Stimulated activated naive CD8-positive, alpha-beta T cell treated with anti-CD3 and anti-CD28 coated beads, Interleukin-15, Interleukin-2, amounts not matched to agents 100 ng/mL and 50 ng/mL, for 24 hours (primary cell): ENCODE measurements around the gene HM13.
"Not testable (repeated sequence)": the region's sequence is repeated elsewhere in the genome, so short reads cannot be mapped to it uniquely, and the experiment has no call there.

Source experiments
- H3K27ac Mint-ChIP-seq: one replicate; pipeline ENCODE4 v1.8.0; 2021; ENCODE audit warnings: mild to moderate bottlenecking, mixed read lengths
- H3K27me3 Mint-ChIP-seq: one replicate; pipeline ENCODE4 v1.8.0; 2021; ENCODE audit warnings: mixed read lengths
- H3K36me3 Mint-ChIP-seq: one replicate; pipeline ENCODE4 v1.8.0; 2021; ENCODE audit warnings: low read depth, mixed read lengths
- H3K4me1 Mint-ChIP-seq: one replicate; pipeline ENCODE4 v1.8.0; 2021; ENCODE audit warnings: low read depth, mixed read lengths
- H3K4me3 Mint-ChIP-seq: one replicate; pipeline ENCODE4 v1.8.0; 2021; ENCODE audit warnings: mild to moderate bottlenecking, mixed read lengths
- H3K9me3 Mint-ChIP-seq: one replicate; pipeline ENCODE4 v1.8.0; 2021; ENCODE audit warnings: mixed read lengths

HM13 gene

GRCh38 chr20:31489152-31489551, 25.1 kb upstream of the HM13 start:
- Mint-ChIP-seq H3K4me3 (no peak overlapping the region), H3K27ac (no peak overlapping the region), H3K36me3 (no peaks in the 10 kb centered on the region), H3K9me3 (no peaks in the 10 kb centered on the region), H3K27me3 (peaks cover 29% of the 10 kb centered on the region), H3K4me1 (peaks cover 21% of the 10 kb centered on the region)

DNA sequence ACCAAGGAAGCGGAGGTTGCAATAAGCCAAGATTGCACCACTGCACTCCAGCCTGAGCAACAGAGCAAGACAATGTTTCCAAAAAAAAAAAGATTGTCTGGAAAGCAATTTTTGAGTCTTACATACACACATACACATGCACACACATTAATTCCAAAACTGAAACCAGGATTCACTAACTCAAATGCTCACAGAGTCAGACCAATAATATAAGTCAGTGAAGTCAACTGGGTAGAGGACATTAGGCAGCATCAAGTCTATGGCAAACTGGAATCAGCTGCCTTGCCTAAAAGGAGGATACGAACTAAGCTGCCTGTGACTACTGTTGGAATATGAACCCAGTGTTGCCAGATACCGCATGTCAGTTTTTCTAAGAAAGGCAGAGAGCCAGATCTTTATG, 23.5 kb upstream of the HM13 start:
- Mint-ChIP-seq H3K27ac (no peak overlapping the region), H3K4me3 (no peak overlapping the region), H3K27me3 (peaks cover 34% of the 10 kb centered on the region), H3K9me3 (no peaks in the 10 kb centered on the region), H3K4me1 (peaks cover 9% of the 10 kb centered on the region), H3K36me3 (no peaks in the 10 kb centered on the region)

GRCh38 chr20:31494131-31494530, 20.1 kb upstream of the HM13 start:
- Mint-ChIP-seq H3K9me3 (no peaks in the 10 kb centered on the region), H3K27me3 (peaks cover 29% of the 10 kb centered on the region), H3K4me1 (no peaks in the 10 kb centered on the region), H3K4me3 (no peak overlapping the region), H3K27ac (no peak overlapping the region), H3K36me3 (no peaks in the 10 kb centered on the region)

- no peaks in the 10 kb centered on the region for H3K9me3 Mint-ChIP-seq
- H3K27me3 Mint-ChIP-seq = peaks cover 25% of the 10 kb centered on the region
- no peak overlapping the region for H3K27ac Mint-ChIP-seq
- H3K36me3 Mint-ChIP-seq = no peaks in the 10 kb centered on the region
- no peak overlapping the region for H3K4me3 Mint-ChIP-seq
- no peaks in the 10 kb centered on the region for H3K4me1 Mint-ChIP-seq
Measured at GRCh38 chr20:31496761-31497295, 17.4 kb upstream of the HM13 start.

DNA sequence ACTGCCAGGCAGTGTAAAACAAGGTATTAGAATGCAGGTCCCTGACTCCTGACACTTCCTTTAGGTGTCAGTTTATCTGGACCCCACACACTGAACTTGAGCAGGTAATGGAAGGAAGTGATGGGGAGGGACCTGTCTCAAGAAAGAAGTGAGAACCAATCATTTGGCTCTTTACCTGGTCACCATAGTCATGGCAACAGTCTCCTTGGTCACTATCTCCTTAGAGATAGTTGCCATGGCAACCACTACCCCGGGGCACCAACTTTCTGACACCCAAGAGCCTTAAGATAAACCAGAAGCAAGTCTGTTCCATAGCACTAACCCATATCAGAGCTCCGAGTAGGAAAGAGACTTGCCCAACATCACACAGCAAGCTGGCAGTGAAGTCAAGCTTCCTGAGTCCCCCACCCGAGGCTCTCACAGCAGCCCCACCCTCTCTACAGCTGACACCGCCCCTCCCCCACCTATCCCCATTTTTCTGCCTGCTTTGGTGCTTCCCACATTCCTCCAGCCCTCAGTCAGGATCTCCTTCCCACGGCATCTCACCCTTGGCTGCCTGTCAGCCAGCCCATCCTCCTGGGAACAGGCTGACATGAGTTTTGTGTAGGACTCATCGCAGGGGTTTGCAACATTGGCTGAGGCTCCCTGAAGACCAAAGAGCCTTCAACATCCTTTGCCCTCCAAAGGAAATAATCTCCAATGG, 16.3 kb upstream of the HM13 start:
- H3K4me1 Mint-ChIP-seq = no peaks in the 10 kb centered on the region
- no peak overlapping the region for H3K27ac Mint-ChIP-seq
- no peak overlapping the region for H3K4me3 Mint-ChIP-seq
- no peaks in the 10 kb centered on the region for H3K9me3 Mint-ChIP-seq
- H3K27me3 Mint-ChIP-seq = peaks cover 25% of the 10 kb centered on the region
- no peaks in the 10 kb centered on the region for H3K36me3 Mint-ChIP-seq

DNA sequence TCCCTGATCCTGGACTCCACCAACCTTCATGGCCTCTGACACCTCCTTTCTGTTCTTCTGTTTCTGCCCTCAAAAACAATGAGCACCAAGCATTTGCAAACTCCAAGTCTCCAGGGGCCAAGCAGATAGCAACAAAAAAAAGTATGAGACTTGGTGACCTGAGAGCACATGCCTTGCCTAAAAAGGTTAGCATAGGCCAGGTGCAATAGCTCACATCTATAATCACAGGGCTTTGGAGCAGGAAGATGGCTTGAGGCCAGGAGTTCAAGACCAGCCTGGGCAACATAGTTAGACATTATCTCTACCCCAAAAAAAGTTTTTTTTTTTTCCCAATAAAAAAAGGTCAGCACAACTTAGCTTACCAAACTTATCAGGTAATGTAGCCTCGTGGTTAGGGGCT, 13.7 kb upstream of the HM13 start:
- Mint-ChIP-seq H3K27ac (no peak overlapping the region), H3K36me3 (no peaks in the 10 kb centered on the region), H3K4me1 (no peaks in the 10 kb centered on the region), H3K9me3 (no peaks in the 10 kb centered on the region), H3K27me3 (peaks cover 16% of the 10 kb centered on the region), H3K4me3 (no peak overlapping the region)

GRCh38 chr20:31502884-31503673, 11.2 kb upstream of the HM13 start:
- not testable (repeated sequence) for H3K4me3 Mint-ChIP-seq, H3K4me1 Mint-ChIP-seq, H3K27me3 Mint-ChIP-seq, H3K9me3 Mint-ChIP-seq, H3K36me3 Mint-ChIP-seq, H3K27ac Mint-ChIP-seq

GRCh38 chr20:31505903-31506302, 8.3 kb upstream of the HM13 start:
- no peak overlapping the region for H3K4me3 Mint-ChIP-seq
- no peaks in the 10 kb centered on the region for H3K4me1 Mint-ChIP-seq
- H3K36me3 Mint-ChIP-seq = no peaks in the 10 kb centered on the region
- peaks cover 15% of the 10 kb centered on the region for H3K27me3 Mint-ChIP-seq
- H3K9me3 Mint-ChIP-seq = no peaks in the 10 kb centered on the region
- H3K27ac Mint-ChIP-seq = no peak overlapping the region

- H3K4me1 Mint-ChIP-seq = no peaks in the 10 kb centered on the region
- H3K27ac Mint-ChIP-seq = no peak overlapping the region
- H3K9me3 Mint-ChIP-seq = no peaks in the 10 kb centered on the region
- H3K36me3 Mint-ChIP-seq = no peaks in the 10 kb centered on the region
- no peak overlapping the region for H3K4me3 Mint-ChIP-seq
- H3K27me3 Mint-ChIP-seq = peaks cover 15% of the 10 kb centered on the region
Measured at GRCh38 chr20:31508517-31509244, 5.6 kb upstream of the HM13 start.

DNA sequence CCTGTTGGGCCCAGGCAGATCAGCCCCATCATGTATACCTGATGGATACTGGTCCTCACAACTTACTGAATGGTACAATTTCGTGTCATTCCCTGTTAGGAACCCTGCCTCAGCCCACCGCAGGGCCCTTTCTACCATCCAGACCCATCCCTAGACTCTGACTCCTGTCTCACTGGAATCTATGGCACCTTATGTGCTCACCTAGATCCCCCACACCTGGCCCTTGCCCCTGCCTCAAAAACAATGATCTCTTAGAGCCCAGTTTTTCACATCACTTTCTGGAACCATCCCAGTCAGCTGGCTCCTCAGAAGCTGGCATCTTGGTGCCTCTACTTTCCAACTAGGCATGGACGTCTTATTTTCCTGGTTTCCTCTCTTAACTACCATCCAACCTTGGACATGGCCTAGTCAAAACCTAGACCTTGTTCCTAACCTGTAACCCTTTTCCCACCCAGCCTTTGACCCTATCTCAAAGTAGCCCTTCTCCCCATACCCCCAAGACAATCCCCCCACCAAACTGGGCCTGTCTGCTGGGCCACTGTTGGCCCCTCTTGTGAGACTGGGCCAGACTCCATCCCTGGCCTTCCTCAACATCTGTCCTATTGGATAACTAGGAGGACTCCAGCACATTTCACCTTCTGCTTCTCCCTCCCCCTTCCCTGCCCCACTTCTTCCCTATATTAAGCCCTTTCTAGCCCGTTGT, 981 bp downstream of the HM13 start:
- Mint-ChIP-seq H3K4me1 (peaks cover 14% of the 10 kb centered on the region), H3K36me3 (peaks cover 12% of the 10 kb centered on the region), H3K27ac (no peak overlapping the region), H3K27me3 (no peaks in the 10 kb centered on the region), H3K9me3 (no peaks in the 10 kb centered on the region), H3K4me3 (no peak overlapping the region)

GRCh38 chr20:31515775-31516107, 1.5 kb downstream of the HM13 start:
- H3K4me1 Mint-ChIP-seq = peaks cover 19% of the 10 kb centered on the region
- no peak overlapping the region for H3K27ac Mint-ChIP-seq
- H3K4me3 Mint-ChIP-seq = no peak overlapping the region
- peaks cover 17% of the 10 kb centered on the region for H3K36me3 Mint-ChIP-seq
- H3K9me3 Mint-ChIP-seq = no peaks in the 10 kb centered on the region
- H3K27me3 Mint-ChIP-seq = no peaks in the 10 kb centered on the region

DNA sequence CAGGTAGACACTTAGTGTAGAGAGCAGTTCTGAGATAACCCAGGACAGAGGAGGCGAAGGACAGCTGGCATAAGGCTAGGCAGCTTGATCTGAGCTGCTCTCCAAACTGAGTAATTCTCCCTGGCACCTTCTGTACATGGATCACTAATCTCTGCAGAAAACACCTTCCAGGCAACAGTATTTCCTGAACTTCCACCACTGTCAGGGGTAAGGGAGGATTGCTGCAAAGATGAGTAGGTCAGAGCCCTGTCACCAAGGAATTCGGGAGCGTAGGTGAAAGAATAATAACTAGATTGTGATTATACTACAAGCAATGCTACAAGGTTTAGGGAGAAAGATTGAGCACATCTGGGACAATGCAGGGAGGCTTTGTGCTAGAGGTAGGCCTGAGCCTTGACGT, 1.9 kb downstream of the HM13 start:
- H3K27ac Mint-ChIP-seq = no peak overlapping the region
- H3K9me3 Mint-ChIP-seq = no peaks in the 10 kb centered on the region
- peaks cover 21% of the 10 kb centered on the region for H3K36me3 Mint-ChIP-seq
- no peaks in the 10 kb centered on the region for H3K27me3 Mint-ChIP-seq
- no peak overlapping the region for H3K4me3 Mint-ChIP-seq
- H3K4me1 Mint-ChIP-seq = peaks cover 23% of the 10 kb centered on the region

DNA sequence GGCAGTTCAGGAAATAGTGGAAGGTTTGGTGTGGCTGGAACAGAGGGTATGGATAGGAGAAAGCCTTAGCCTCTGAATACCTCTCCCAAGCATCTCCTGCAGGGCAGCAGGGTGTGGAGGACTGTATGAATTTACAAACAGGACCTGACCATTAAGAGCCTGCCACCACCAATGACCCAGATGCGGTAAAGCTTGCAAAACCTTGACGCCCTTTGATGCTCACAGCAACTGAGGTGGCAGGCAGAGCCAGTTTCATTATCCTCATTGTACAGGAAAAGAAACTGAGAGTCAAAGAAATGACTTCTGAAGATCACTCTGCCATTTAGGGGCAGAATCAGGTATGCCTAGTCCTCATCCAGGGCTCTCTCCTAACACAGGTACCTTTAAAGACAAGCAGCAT, 2.4 kb downstream of the HM13 start:
- H3K36me3 Mint-ChIP-seq = peaks cover 25% of the 10 kb centered on the region
- H3K4me3 Mint-ChIP-seq = no peak overlapping the region
- H3K9me3 Mint-ChIP-seq = no peaks in the 10 kb centered on the region
- peaks cover 28% of the 10 kb centered on the region for H3K4me1 Mint-ChIP-seq
- H3K27ac Mint-ChIP-seq = no peak overlapping the region
- no peaks in the 10 kb centered on the region for H3K27me3 Mint-ChIP-seq

GRCh38 chr20:31517373-31517772, 3.1 kb downstream of the HM13 start:
- no peak overlapping the region for H3K27ac Mint-ChIP-seq
- H3K36me3 Mint-ChIP-seq = peaks cover 29% of the 10 kb centered on the region
- H3K9me3 Mint-ChIP-seq = no peaks in the 10 kb centered on the region
- H3K27me3 Mint-ChIP-seq = no peaks in the 10 kb centered on the region
- peaks cover 33% of the 10 kb centered on the region for H3K4me1 Mint-ChIP-seq
- H3K4me3 Mint-ChIP-seq = no peak overlapping the region

- not testable (repeated sequence) for H3K9me3 Mint-ChIP-seq, H3K4me3 Mint-ChIP-seq, H3K27me3 Mint-ChIP-seq, H3K27ac Mint-ChIP-seq
- Mint-ChIP-seq H3K36me3 (peaks cover 48% of the 10 kb centered on the region), H3K4me1 (peaks cover 52% of the 10 kb centered on the region)
Measured at GRCh38 chr20:31521267-31521666, 7.0 kb downstream of the HM13 start.
